ENCODE results near the gene FBXO21.

FBXO21 gene

DNA sequence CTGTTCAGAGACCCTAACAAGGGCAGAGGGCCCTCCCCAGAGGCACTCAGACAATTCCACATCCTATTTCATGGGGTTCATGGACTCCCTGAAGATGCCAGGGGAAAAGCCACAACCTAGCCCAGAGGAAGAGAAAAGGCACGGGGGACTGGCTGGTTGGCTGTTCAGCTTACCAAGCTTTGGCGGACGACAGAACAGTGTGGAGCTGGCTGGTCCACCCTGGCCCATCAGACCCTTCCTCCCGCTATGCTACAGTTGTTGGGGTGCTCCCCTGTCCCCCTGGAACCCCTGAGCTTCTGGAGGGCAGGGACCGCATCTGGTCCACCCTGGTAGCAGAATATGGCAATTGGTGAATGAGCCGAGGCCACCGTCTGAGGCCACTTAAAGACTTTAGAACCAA is 97.4 kb downstream of the FBXO21 start:
- peaks cover 18 to 19% of the 10 kb centered on the region in 2 donors for H3K27me3 ChIP-seq (ENCODE audit: control insufficient read depth in 2 of 2, insufficient read depth in 2 of 2, low read length in 2 of 2)
- H3K27ac ChIP-seq (ENCODE audit: low read depth in 2 of 2, low read length in 2 of 2): no peak overlapping the region
- H3K4me3 ChIP-seq (ENCODE audit: low read length in 2 of 2): no peak overlapping the region
- H3K9ac ChIP-seq (ENCODE audit: low read depth in 1 of 2, low read length in 2 of 2): no peak overlapping the region
- no peaks in the 10 kb centered on the region for H3K36me3 ChIP-seq (ENCODE audit: control insufficient read depth in 2 of 2, insufficient read depth in 2 of 2, low read length in 2 of 2)
- H3K4me1 ChIP-seq (ENCODE audit: control insufficient read depth in 2 of 2, insufficient read depth in 2 of 2, low read length in 2 of 2): no peaks in the 10 kb centered on the region
- H3K9me3 ChIP-seq (ENCODE audit: control insufficient read depth in 2 of 2, low read length in 2 of 2): no peaks in the 10 kb centered on the region

DNA sequence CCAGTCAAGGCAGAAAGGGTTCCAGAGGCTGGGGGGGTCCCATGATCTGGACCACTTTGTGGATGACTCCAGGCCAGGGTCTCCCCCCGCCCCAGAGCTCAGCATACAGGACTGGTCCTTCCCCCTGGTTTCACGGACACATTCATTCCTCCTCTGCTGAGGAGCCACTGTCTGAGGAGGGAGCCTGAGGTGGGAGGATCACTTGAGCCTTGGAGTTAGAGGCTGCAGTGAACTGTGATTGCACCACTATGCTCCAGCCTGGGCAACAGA is 97.8 kb downstream of the FBXO21 start:
- Histone ChIP-seq H3K9me3 (ENCODE audit: control insufficient read depth in 2 of 2, low read length in 2 of 2) (no peaks in the 10 kb centered on the region), H3K9ac (ENCODE audit: low read depth in 1 of 2, low read length in 2 of 2) (no peak overlapping the region), H3K27me3 (ENCODE audit: control insufficient read depth in 2 of 2, insufficient read depth in 2 of 2, low read length in 2 of 2) (peaks cover 16 to 17% of the 10 kb centered on the region in 2 donors), H3K4me1 (ENCODE audit: control insufficient read depth in 2 of 2, insufficient read depth in 2 of 2, low read length in 2 of 2) (no peaks in the 10 kb centered on the region), H3K4me3 (ENCODE audit: low read length in 2 of 2) (no peak overlapping the region), H3K27ac (ENCODE audit: low read depth in 2 of 2, low read length in 2 of 2) (no peak overlapping the region), H3K36me3 (ENCODE audit: control insufficient read depth in 2 of 2, insufficient read depth in 2 of 2, low read length in 2 of 2) (no peaks in the 10 kb centered on the region)
